Epithelial cell of proximal tubule (primary cell): Measurements from ENCODE around the gene IGF2BP3. TPM values are rescaled to one million over a fixed set of nuclear protein-coding genes. Genes with fewer than 3 reads are reported as not detected.

ENCODE experiments used
- DNase-seq: peaks from one replicate; pipeline ENCODE4 v3.0.0-alpha.2; 2011; ENCODE audit warnings: low read depth
- H3K4me3 ChIP-seq: 2 replicates; pipeline ENCODE4 v1.5.1; 2011; ENCODE audit warnings: low read depth, mild to moderate bottlenecking, low read length
- total RNA-seq: library from RNA; depleted of rRNA; stranded (reverse); fragments of >200 nt; gene quantifications from 2 replicates; pipeline ENCODE4 v1.2.3, GENCODE V29; 2015
- TF ChIP-seq, protein P1 (sequence below): conservative IDR thresholded peaks from 2 replicates; pipeline ENCODE4 v1.5.1; 2012; ENCODE audit warnings: low read depth, mild to moderate bottlenecking, low read length

The IGF2BP3 gene
- total RNA-seq, 1 donor from 2014 or later: 42.4 TPM

DNA sequence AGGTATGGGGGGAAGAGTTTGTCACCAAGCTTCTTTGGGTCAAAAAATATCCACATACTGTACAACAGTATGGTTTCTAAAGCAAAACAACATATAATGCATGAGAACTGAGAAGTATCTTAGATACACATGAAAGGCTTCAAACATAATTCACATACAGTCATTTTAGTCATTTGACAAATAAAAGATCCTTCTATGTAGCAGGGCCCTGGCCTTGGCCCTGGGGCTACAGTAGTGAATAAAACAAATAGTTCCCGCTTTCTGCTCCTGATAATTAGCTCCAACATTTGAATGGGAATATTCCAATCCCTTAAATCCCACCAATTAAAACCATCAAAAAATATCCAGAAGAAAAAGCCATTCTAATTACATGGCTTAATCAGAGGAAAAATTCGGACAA, 119.8 kb downstream of the IGF2BP3 start:
- H3K4me3 ChIP-seq: no peak overlapping the region
- no peak for DNase-seq
- TF ChIP-seq, protein P1, sequence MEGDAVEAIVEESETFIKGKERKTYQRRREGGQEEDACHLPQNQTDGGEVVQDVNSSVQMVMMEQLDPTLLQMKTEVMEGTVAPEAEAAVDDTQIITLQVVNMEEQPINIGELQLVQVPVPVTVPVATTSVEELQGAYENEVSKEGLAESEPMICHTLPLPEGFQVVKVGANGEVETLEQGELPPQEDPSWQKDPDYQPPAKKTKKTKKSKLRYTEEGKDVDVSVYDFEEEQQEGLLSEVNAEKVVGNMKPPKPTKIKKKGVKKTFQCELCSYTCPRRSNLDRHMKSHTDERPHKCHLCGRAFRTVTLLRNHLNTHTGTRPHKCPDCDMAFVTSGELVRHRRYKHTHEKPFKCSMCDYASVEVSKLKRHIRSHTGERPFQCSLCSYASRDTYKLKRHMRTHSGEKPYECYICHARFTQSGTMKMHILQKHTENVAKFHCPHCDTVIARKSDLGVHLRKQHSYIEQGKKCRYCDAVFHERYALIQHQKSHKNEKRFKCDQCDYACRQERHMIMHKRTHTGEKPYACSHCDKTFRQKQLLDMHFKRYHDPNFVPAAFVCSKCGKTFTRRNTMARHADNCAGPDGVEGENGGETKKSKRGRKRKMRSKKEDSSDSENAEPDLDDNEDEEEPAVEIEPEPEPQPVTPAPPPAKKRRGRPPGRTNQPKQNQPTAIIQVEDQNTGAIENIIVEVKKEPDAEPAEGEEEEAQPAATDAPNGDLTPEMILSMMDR: no peak

DNA sequence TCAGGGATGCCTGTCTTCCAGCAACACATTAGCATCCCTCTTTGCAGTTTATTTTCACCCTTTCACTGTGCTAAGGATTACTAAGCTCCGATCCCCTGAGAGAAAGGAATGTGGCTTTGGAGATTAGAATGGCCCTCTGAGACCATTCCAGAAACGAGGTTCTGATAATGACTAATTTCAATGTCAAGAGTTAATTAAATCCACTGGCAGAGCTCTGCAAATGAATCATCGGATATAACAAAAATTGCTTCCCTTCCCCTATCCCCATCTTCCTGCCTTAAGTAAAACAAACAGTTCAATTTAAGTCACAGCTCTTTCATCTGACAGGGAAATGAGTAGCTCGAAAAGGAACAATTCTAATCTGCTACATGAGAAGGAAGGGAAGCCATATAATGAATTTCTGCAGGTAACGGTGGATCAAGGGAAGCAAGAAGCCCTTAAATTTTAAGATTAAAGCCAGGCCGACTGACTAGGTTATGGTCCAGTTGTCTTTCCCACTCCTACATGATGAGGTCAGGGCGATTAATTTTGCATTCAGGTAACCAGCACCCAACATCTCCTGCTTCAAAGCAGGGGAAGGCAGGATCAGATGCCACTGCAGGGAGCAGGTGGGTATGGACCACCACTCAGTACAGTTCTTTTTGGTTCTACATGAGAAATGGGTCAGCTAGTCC, 120.7 kb downstream of the IGF2BP3 start:
- TF ChIP-seq, protein P1: no peak
- no peak overlapping the region for H3K4me3 ChIP-seq
- no peak for DNase-seq

DNA sequence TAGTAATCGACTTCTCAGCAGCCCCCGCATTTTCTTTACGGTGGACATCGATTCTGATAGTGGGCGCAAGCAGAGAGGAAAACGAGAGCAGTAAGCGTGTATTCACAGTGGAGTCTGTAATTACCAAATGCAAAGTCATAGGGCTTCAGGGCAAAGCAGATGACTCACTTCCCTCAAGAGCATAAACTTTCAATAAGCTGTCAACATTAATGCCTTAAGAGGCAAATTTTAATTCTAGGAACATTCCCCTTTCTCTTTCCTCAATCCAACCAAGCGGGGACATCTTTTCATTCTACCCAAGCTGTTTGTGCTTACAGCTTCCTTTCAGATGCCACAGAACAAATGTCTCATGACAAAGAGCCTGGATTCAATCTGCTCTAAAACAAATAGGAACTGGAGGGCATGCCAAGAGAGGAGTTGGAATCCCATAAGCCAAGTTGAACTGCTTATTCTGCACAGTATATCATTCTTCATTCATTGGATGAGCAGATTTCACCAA, 122.6 kb downstream of the IGF2BP3 start:
- H3K4me3 ChIP-seq: no peak overlapping the region
- no peak for DNase-seq
- TF ChIP-seq, protein P1: no peak

- H3K4me3 ChIP-seq: no peak overlapping the region
- DNase-seq: no peak
- TF ChIP-seq, protein P1: no peak
Observed at GRCh38 chr7:23347033-23347681, 123.1 kb downstream of the IGF2BP3 start.

DNA sequence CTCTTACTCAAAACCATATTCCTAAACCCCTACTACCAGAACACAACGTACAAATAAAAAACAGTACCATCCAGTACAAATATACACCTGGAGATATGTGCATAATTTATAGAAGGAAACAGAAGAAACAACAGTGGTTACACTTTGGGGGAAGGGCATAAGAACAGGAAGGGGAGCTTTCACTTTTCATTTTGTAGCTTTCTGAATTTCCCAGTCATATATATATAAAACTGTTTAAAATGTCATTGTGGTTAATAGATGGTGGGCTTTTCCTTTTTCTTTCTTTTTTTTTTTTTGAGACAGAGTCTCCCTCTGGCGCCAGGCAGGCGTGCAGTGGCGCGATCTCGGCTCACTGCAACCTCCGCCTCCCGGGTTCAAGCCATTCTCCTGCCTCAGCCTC, 124.0 kb downstream of the IGF2BP3 start:
- H3K4me3 ChIP-seq: no peak overlapping the region
- no peak for DNase-seq
- TF ChIP-seq, protein P1: no peak

- TF ChIP-seq, protein P1: no peak
- DNase-seq: no peak
- H3K4me3 ChIP-seq: no peak overlapping the region
Observed at GRCh38 chr7:23345601-23346000, 124.7 kb downstream of the IGF2BP3 start.
